ENCODE measurements around the gene STK35. TPM values are rescaled to one million over a fixed set of nuclear protein-coding genes. Genes with fewer than 3 reads are reported as not detected.

The STK35 gene
- total RNA-seq, 2 donors from 2014 or later = 23.1 to 25.9 TPM

DNA sequence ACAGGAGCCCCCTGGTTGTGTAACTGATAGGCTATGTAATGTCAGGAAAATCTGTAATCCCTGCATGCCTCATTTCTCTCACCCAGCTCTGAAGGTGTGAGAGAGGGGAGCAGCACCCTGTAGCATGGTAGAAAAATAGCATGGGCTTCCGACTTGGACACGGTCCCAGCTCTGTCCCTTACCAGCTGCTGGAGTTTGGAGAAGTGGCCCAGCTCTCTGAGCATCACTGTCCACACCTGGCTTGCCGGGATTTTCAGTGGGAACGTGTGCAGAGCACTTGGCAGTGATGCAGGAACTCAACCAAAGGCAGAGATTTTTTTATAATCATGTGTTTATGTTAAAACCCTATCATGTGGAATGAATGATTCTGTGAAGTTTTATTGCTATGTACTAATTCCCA lies 34.6 kb downstream of the STK35 start:
- H3K9me3 Mint-ChIP-seq = no peaks in the 10 kb centered on the region
- H3K36me3 Mint-ChIP-seq (ENCODE audit: low read depth) = peaks cover 10% of the 10 kb centered on the region
- no peak for ATAC-seq (replicated peaks)
- no peak overlapping the region for H3K4me3 Mint-ChIP-seq
- H3K27ac Mint-ChIP-seq = no peak overlapping the region
- H3K27me3 Mint-ChIP-seq = no peaks in the 10 kb centered on the region
- H3K4me1 Mint-ChIP-seq = peaks cover 23% of the 10 kb centered on the region

DNA sequence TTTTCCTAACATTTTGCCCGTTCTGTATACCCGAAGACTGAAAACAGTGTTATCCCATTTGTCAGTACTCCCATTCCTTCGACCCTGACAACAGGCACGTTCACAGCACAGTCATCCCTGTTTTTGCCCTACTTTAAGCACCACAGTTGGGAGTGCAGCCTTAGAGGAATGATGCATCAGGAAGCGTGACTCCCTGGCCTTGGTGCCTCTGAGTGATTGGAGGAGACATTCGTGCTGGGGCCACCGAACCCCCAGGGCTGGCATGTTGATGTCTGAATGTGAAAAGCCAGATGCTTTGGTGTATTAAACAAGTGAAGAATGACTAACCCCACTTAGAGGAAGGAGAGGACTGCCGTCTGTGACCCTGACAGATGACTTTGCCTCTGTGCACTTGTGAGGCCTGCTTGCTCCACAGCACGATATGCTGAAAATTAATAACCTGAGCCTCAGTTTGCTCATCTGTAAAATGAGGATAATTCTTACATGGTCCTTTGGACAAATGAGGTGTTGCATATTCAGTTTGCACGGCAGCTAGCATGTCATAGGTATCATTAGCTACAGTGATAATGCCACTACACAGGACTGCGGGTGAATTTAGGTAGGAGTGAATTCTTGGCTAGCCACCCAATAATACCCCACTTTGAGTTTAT lies 36.0 kb downstream of the STK35 start:
- Mint-ChIP-seq H3K4me3 (no peak overlapping the region), H3K9me3 (no peaks in the 10 kb centered on the region), H3K27me3 (no peaks in the 10 kb centered on the region), H3K4me1 (peaks cover 22% of the 10 kb centered on the region), H3K27ac (peak overlapping the region; percentile 15), H3K36me3 (ENCODE audit: low read depth) (peaks cover 10% of the 10 kb centered on the region)
- no peak for ATAC-seq (replicated peaks)

DNA sequence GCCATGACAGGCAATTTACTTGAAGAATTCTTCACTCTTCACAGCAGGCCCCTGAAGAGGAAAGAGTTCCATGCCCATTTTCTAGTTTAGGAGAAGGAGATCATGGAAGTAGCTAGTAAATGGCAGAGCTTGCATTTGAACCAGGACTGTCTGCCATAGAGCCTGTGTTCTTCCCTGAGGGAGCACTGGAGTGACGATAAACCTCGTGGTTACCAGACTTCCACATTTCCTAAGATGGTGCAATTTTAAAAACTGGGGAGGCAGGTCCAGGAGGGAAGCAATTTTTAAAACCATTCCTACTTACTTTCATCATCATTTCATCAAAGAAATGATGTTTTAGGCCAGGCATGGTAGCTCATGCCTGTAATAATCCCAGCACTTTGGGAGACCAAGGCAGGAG lies 36.8 kb downstream of the STK35 start:
- peaks cover 10% of the 10 kb centered on the region for H3K36me3 Mint-ChIP-seq (ENCODE audit: low read depth)
- peaks cover 22% of the 10 kb centered on the region for H3K4me1 Mint-ChIP-seq
- no peak for ATAC-seq (replicated peaks)
- H3K9me3 Mint-ChIP-seq = no peaks in the 10 kb centered on the region
- no peak overlapping the region for H3K4me3 Mint-ChIP-seq
- H3K27me3 Mint-ChIP-seq = no peaks in the 10 kb centered on the region
- no peak overlapping the region for H3K27ac Mint-ChIP-seq

DNA sequence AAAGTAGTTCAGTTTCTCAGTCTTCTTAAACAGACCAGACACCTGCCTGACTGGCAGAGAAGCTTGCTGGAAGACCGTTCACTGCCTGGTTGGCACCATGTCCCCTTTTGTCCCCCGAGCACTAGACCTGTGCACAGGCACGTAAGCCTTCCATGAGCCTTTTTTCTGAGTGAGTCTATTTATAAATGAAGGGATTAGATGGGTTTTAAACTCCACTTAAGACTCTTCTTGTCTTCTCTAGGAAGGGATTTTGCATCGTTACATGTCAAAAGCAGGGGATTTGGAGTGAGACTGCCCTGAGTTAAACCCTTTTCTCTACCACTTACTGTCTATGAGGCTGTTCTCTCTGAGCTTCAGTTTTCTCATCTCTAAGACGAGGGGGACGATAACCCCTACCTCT lies 37.6 kb downstream of the STK35 start:
- H3K27ac Mint-ChIP-seq = peak overlapping the region; percentile 7
- H3K4me3 Mint-ChIP-seq = no peak overlapping the region
- H3K9me3 Mint-ChIP-seq = no peaks in the 10 kb centered on the region
- H3K4me1 Mint-ChIP-seq = peaks cover 22% of the 10 kb centered on the region
- H3K27me3 Mint-ChIP-seq = no peaks in the 10 kb centered on the region
- peaks cover 18% of the 10 kb centered on the region for H3K36me3 Mint-ChIP-seq (ENCODE audit: low read depth)
- no peak for ATAC-seq (replicated peaks)

DNA sequence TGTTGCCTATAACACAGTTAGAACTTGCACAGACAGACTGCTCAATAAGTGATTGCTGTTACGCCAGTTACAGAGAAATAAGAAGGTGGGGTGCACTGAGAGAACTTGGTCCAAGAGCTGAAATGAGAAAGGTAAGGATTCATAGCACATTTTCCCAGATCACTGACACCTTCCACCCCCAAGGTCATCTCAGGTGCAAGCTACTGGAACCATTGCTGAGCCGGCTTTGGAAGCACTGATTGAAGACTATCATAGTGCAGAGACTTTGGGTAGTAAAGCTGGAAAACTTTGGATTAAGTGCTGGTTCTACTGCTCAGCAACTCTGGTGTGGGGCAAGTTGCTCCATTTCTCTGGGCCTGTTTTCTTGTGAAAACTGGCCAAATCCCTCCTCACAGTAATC lies 38.1 kb downstream of the STK35 start:
- no peak for ATAC-seq (replicated peaks)
- no peaks in the 10 kb centered on the region for H3K27me3 Mint-ChIP-seq
- no peaks in the 10 kb centered on the region for H3K9me3 Mint-ChIP-seq
- peaks cover 22% of the 10 kb centered on the region for H3K4me1 Mint-ChIP-seq
- no peak overlapping the region for H3K4me3 Mint-ChIP-seq
- peaks cover 18% of the 10 kb centered on the region for H3K36me3 Mint-ChIP-seq (ENCODE audit: low read depth)
- H3K27ac Mint-ChIP-seq = peak overlapping the region; percentile 7

DNA sequence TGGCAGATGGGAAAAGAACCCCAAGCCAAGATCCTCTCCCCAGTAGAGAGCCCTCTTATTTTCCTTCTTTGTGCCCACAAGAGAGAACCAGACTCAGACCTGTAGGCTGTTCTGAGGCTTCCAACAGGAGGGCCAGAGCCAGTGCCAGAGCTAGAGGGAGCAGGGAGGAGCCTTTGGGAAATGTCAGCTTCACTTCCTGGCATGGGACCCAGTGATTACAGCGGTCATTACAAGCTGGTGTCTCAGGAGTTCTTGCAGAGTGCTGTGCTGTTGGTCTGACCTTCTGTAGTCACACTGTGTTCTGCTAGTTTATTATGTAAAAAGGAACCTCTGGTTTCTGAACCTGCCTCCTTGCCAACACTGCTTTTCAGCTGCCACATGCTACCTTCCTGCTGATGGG lies 38.9 kb downstream of the STK35 start:
- ATAC-seq (replicated peaks) = no peak
- H3K27me3 Mint-ChIP-seq = no peaks in the 10 kb centered on the region
- H3K36me3 Mint-ChIP-seq (ENCODE audit: low read depth) = peaks cover 22% of the 10 kb centered on the region
- H3K9me3 Mint-ChIP-seq = no peaks in the 10 kb centered on the region
- H3K27ac Mint-ChIP-seq = peak overlapping the region; percentile 77
- peaks cover 22% of the 10 kb centered on the region for H3K4me1 Mint-ChIP-seq
- no peak overlapping the region for H3K4me3 Mint-ChIP-seq

DNA sequence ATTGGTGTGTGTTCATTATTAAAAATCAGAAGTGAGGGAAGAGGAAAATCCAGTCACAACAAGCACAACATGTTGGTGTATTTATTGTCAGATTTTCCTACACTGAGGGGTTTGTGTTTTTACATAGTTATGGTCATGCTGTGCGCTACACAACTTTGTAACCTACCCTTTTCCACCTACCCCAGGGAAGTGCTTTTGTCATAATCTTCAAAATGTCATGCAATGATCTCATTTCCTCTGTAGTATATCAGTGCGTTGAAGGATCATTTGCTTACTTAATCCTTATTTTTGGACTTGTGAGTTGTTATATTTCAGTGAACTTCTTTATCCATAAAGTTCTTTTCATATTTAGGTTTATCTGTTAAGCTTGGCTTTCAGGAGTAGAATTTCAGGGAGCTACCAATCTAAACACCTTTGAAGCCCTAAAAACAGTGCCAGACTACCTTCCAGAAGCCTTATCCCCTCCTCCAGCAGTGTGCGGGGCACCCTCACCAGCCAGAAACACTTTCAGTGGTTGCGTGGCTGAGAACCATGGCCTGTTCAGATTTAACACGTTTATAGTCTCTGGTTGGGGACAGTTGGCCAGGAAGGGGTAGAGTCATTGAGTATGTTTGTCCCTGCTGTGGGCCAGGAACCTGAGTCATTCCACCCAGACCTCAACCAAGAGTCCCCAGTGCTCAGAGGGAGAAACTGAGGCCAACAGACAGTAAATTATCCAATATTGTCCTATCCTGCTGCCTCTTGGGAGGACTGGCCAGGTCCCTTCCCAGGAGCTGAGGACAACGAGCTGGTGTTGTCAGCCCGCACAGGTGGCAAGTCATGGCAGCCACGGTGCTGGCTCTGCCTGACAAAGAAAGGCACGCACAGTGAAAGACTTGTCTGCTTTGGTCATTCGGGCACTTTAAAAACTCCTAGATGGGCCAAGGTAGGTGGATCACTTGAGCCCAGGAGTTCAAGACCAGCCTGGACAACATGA lies 40.3 kb downstream of the STK35 start:
- Mint-ChIP-seq H3K4me3 (no peak overlapping the region), H3K4me1 (peaks cover 16% of the 10 kb centered on the region), H3K27me3 (no peaks in the 10 kb centered on the region), H3K9me3 (no peaks in the 10 kb centered on the region), H3K27ac (peak overlapping the region; percentile 77), H3K36me3 (ENCODE audit: low read depth) (peaks cover 35% of the 10 kb centered on the region)
- ATAC-seq (replicated peaks) = peak; percentile 80

DNA sequence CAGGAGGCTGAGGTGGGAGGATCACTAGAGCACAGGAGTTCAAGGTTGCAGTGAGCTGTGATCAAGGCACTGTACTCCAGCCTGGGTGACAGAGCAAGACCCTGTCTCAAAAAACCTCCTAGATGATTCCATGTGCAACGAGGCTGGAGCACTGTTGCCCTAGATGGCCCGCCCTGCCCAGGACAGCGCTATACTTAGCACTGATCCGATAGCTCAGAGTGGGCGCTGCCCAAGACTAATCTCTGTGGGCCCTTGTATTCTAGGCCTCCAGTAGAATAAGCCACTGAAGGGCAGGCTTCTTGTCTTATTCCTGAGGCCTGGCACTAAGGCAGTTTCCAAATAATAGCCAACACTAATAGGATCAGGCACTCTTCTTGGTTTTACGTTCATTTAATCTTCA lies 41.0 kb downstream of the STK35 start:
- peaks cover 37% of the 10 kb centered on the region for H3K36me3 Mint-ChIP-seq (ENCODE audit: low read depth)
- peaks cover 11% of the 10 kb centered on the region for H3K4me1 Mint-ChIP-seq
- no peak overlapping the region for H3K4me3 Mint-ChIP-seq
- H3K27ac Mint-ChIP-seq = no peak overlapping the region
- ATAC-seq (replicated peaks) = no peak
- no peaks in the 10 kb centered on the region for H3K9me3 Mint-ChIP-seq
- H3K27me3 Mint-ChIP-seq = no peaks in the 10 kb centered on the region

DNA sequence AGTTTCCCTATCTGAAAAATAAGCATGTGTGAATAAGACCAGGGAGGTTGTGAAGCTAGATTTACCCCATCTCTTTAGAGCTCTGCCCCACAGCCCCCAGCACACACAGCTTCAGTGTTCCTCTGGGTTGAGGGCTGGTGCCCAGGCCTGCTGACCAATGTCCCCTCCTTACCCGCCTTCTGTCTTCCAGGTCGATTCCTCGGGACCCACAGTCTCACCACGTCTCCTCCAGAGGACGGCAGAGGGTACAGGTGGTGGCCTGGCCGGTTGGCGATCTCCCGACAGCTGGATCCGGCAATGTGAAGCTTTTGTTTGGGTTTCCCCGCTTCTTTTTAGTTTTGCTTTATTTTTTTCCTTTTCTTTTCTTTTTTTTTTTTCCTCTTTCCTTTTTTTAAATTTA lies 42.0 kb downstream of the STK35 start:
- Mint-ChIP-seq H3K4me1 (peaks cover 11% of the 10 kb centered on the region), H3K27ac (peak overlapping the region; percentile 50), H3K4me3 (no peak overlapping the region), H3K36me3 (ENCODE audit: low read depth) (peaks cover 46% of the 10 kb centered on the region), H3K9me3 (no peaks in the 10 kb centered on the region), H3K27me3 (no peaks in the 10 kb centered on the region)
- no peak for ATAC-seq (replicated peaks)

DNA sequence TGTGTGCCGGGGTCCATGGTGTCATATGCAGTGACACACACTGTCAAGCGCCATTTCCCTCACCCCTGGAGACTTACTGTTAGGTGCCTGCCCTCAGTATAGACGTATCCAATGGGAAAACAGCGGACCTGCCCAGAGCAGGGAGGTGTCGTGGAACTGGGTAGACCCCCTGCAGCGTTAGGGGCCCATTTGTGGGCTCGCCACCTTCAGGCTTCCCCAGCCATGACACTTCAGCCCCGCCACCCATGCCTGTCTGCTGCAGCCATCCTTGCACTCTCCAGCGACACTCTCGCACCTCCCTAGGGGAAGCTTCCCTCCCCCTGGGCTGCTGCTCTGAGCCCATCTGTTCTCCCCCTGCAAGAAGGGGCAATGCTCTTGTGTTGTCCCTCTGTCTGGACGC lies 43.2 kb downstream of the STK35 start:
- Mint-ChIP-seq H3K36me3 (ENCODE audit: low read depth) (peaks cover 46% of the 10 kb centered on the region), H3K4me1 (peaks cover 11% of the 10 kb centered on the region), H3K9me3 (no peaks in the 10 kb centered on the region), H3K27me3 (no peaks in the 10 kb centered on the region), H3K27ac (no peak overlapping the region), H3K4me3 (no peak overlapping the region)
- ATAC-seq (replicated peaks) = no peak

DNA sequence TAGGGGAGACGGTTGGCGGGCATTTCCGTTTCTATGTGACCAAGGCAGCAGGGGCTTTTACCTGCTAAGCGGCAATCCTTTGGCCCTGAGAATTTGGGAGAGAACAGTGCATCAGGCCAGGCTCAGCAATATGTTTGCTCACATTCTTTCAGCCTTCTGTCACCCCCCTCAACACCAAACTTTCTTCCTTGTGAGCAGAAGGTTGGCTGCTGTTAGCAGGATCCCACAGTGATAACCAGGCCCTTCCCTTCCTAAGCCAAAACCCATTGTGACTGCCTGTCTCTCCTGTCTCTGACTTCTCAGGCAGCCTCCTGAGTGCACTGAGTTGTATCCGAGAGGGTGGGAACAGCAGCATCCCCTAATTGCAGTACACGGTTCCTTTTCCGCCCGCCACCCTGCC lies 43.7 kb downstream of the STK35 start:
- peaks cover 11% of the 10 kb centered on the region for H3K4me1 Mint-ChIP-seq
- H3K9me3 Mint-ChIP-seq = no peaks in the 10 kb centered on the region
- H3K4me3 Mint-ChIP-seq = no peak overlapping the region
- H3K27ac Mint-ChIP-seq = no peak overlapping the region
- peaks cover 46% of the 10 kb centered on the region for H3K36me3 Mint-ChIP-seq (ENCODE audit: low read depth)
- H3K27me3 Mint-ChIP-seq = no peaks in the 10 kb centered on the region
- no peak for ATAC-seq (replicated peaks)

DNA sequence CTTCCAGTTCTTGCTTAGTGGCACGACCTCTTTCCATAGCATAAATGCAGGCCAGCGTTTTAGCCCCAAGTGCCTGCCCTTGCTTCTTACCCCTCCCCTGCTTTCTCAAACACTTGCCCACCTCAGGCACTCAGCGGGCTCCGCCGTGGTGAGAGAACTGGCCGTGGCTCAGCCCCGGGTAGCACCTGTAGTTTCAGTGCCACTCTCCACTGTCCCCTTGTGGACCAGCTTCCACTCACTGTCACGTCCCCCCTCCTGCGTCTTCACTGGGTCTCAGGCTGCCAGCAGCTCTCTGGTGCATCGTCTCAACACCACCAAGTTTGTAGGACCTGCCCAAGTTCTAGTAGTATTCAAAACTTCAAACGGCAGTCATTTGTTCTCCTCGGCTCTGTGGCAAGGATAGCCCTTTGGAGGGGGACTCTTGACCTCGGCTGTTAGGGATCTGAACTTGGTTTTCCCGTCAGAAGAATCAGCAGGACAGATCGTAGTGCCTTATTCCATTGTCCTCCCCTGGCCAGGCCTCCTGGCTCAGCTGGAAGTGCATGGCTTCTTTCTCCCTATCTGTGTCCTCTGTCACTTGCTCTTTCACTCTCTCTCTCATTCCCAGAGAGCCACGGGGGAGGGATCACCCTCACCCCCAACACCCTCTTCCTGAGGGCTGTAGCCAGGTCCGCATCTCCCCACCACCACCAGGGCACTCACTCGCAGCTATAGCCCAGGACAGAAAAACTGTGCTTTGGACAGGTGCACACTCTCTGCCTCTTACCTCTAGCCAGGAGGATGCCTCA lies 44.6 kb downstream of the STK35 start:
- no peak overlapping the region for H3K4me3 Mint-ChIP-seq
- no peak for ATAC-seq (replicated peaks)
- H3K27me3 Mint-ChIP-seq = no peaks in the 10 kb centered on the region
- H3K27ac Mint-ChIP-seq = peak overlapping the region; percentile 42
- H3K4me1 Mint-ChIP-seq = peaks cover 6% of the 10 kb centered on the region
- peaks cover 46% of the 10 kb centered on the region for H3K36me3 Mint-ChIP-seq (ENCODE audit: low read depth)
- H3K9me3 Mint-ChIP-seq = no peaks in the 10 kb centered on the region

DNA sequence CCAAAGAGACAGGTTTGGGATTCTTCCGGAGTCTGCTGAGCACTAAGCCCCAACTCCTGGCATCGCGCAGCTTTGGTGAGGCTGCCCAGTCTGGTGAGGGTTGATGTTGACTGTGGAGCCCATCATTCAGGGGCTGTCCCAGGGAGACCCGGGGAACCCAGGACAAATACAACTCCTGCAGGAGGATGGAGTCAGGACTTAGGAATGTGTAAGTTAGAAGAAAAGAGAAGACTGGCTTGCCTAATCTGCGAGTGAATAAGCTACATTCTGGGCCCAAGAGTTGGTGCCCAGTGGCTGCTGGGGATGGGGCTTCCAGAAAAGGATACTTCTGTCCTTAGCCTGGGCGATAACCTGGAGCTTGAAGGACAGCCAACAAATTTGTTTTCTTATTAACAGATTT lies 47.9 kb downstream of the STK35 start:
- ATAC-seq (replicated peaks) = no peak
- Mint-ChIP-seq H3K4me3 (no peak overlapping the region), H3K9me3 (no peaks in the 10 kb centered on the region), H3K27ac (peak overlapping the region; percentile 37), H3K36me3 (ENCODE audit: low read depth) (peaks cover 36% of the 10 kb centered on the region), H3K27me3 (no peaks in the 10 kb centered on the region), H3K4me1 (no peaks in the 10 kb centered on the region)

DNA sequence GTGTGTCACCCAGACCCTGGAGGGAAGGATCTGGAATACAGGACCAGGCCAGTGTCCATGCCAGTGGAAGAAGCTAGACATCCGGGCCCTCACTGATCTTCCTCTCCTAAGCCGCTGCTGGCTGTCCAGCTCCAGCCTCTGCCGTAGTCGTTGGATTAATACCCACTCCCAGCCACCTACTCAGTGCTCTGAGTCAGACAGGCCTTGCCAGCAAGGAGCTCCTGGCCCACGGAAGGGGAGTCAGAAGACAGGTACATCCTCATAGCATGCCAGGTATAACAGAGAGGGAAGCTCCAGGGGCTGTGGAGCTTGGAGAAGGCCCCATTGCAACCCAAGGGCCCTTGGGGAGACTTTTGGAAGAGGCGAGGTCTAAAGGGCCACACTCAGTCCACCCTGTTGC lies 49.0 kb downstream of the STK35 start:
- H3K4me1 Mint-ChIP-seq = no peaks in the 10 kb centered on the region

More for the DNA sequence above, 49.0 kb downstream of the STK35 start:
- H3K36me3 Mint-ChIP-seq (ENCODE audit: low read depth) = peaks cover 28% of the 10 kb centered on the region
- H3K27ac Mint-ChIP-seq = no peak overlapping the region
- no peak for ATAC-seq (replicated peaks)
- no peak overlapping the region for H3K4me3 Mint-ChIP-seq
- no peaks in the 10 kb centered on the region for H3K9me3 Mint-ChIP-seq
- no peaks in the 10 kb centered on the region for H3K27me3 Mint-ChIP-seq

Measured in activated T-helper 17 cell treated with anti-CD3 and anti-CD28 coated beads, Interleukin-2, amount 50 U/mL, for 72 hours (primary cell).